Sigmoid colon (tissue), 7 donors: ENCODE results near the gene GAB2. TPM values are rescaled to one million over a fixed set of nuclear protein-coding genes. Genes with fewer than 3 reads are reported as not detected.

Source experiments
- DNase-seq: peaks from one replicate; pipeline ENCODE4 v3.0.0-alpha.2; 2019
- H3K27ac ChIP-seq, 4 donors: fragments of 200-600 bp; sonication (generic); one replicate each; pipeline ENCODE4 v1.5.1; 2016 to 2019; ENCODE audit warnings: mild to moderate bottlenecking in 1 of 4
- H3K27me3 ChIP-seq, 3 donors: fragments of 200-600 bp; sonication (generic); one replicate each; pipeline ENCODE4 v1.5.1; 2019; ENCODE audit warnings: mild to moderate bottlenecking in 1 of 3
- H3K36me3 ChIP-seq, 4 donors: fragments of 200-600 bp; sonication (generic); one replicate each; pipeline ENCODE4 v1.5.1; 2016 to 2019
- H3K4me1 ChIP-seq, 4 donors: fragments of 200-600 bp; sonication (generic); one replicate each; pipeline ENCODE4 v1.5.1; 2017 to 2019
- H3K4me3 ChIP-seq, 4 donors: fragments of 200-600 bp; sonication (generic); one replicate each; pipeline ENCODE4 v1.5.1; 2017 to 2019; ENCODE audit warnings: mild to moderate bottlenecking in 2 of 4, moderate library complexity in 1 of 4
- H3K9me3 ChIP-seq, 4 donors: fragments of 200-600 bp in 3 of 4; sonication (generic) in 3 of 4; one replicate each; pipeline versions ENCODE4 v1.5.1 to v1.6.1; 2013 to 2019
- CTCF ChIP-seq, 4 experiments: fragments of 450-650 bp in 3 of 4; fragments of 200-600 bp in 1 of 4; IDR thresholded peaks; one replicate each; pipeline ENCODE4 v1.5.1; 2016 to 2019; ENCODE audit warnings: antibody characterized with exemption in 4 of 4, mild to moderate bottlenecking in 3 of 4, moderate library complexity in 2 of 4
- EP300 ChIP-seq, 4 donors: sonication (generic); formaldehyde crosslinking; IDR thresholded peaks; one replicate each; pipeline ENCODE4 v1.6.1; 2017; ENCODE audit warnings: antibody characterized with exemption in 4 of 4
- POLR2A ChIP-seq, 2 donors: fragments of 450-650 bp; IDR thresholded peaks; one replicate each; pipeline ENCODE4 v1.6.1; 2016; ENCODE audit warnings: antibody characterized with exemption in 2 of 2, mild to moderate bottlenecking in 2 of 2, moderate library complexity in 2 of 2
- POLR2AphosphoS5 ChIP-seq, 4 donors: sonication (generic); formaldehyde crosslinking; IDR thresholded peaks; one replicate each; pipeline ENCODE4 v1.6.1; 2017; ENCODE audit warnings: antibody characterized with exemption in 4 of 4
- WGBS, 2 donors: extraction: QIAGEN DNeasy Blood & Tissue Kit; methylation state at CpG; one replicate each; pipeline ENCODE4 v1.1.7; 2013; 5-methylcytosine and 5-hydroxymethylcytosine counted together
- intact Hi-C: fragments of 100-400 bp; cut with DNase I; formaldehyde crosslinking; loops from one replicate; pipeline ENCODE4 v1.15.1; 2023
- polyA plus RNA-seq, 3 donors: library from polyadenylated mRNA; stranded (reverse); fragments of 200-250 nt; gene quantifications; one replicate each; pipeline ENCODE4 v1.2.3, GENCODE V29; 2013
- total RNA-seq, 4 donors: library from RNA; depleted of rRNA; stranded (reverse); fragments of >200 nt; gene quantifications; one replicate each; pipeline ENCODE4 v1.1.0, GENCODE V29; 2016
- donor health status: healthy with polysubstance abuse.
- donor health status: Bipolar disorder and iron deficiency.
- donor health status: healthy.

The GAB2 gene
- total and polyA plus RNA-seq, 7 donors, result 10.8 to 23.5 (median 13.6) TPM

GRCh38 chr11:78429209-78429608, 11.6 kb upstream of the GAB2 start:
- peaks cover 0 to 4% (median 0%) of the 10 kb centered on the region in 4 donors for H3K4me1 ChIP-seq
- H3K9me3 ChIP-seq, result no peaks in the 10 kb centered on the region
- H3K27me3 ChIP-seq, result no peaks in the 10 kb centered on the region
- no peak overlapping the region for H3K4me3 ChIP-seq
- no peak for TF ChIP-seq POLR2A (IDR thresholded peaks at IDR 0.05)
- no peak for DNase-seq
- no peaks in the 10 kb centered on the region for H3K36me3 ChIP-seq
- intact Hi-C loops, result no loop called here
- no peak overlapping the region for H3K27ac ChIP-seq

- Histone ChIP-seq H3K27ac (no peak overlapping the region), H3K9me3 (no peaks in the 10 kb centered on the region), H3K4me3 (no peak overlapping the region), H3K4me1 (peaks cover 0 to 4% (median 0%) of the 10 kb centered on the region in 4 donors), H3K27me3 (no peaks in the 10 kb centered on the region), H3K36me3 (no peaks in the 10 kb centered on the region)
- intact Hi-C loops, result no loop called here
- no peak for DNase-seq
- TF ChIP-seq POLR2A (IDR thresholded peaks at IDR 0.05), result no peak
- TF ChIP-seq CTCF (IDR thresholded peaks at IDR 0.05), result no peak
- TF ChIP-seq EP300 (IDR thresholded peaks at IDR 0.05), result no peak
- no peak for TF ChIP-seq POLR2AphosphoS5 (IDR thresholded peaks at IDR 0.05)
- WGBS, 2 donors, result 21 to 64% methylated on average over 3 of the region's 3 CpGs
Measured at GRCh38 chr11:78428773-78429172, 11.2 kb upstream of the GAB2 start.

GRCh38 chr11:78428266-78428636, 10.6 kb upstream of the GAB2 start:
- TF ChIP-seq POLR2A (IDR thresholded peaks at IDR 0.05) (no peak), EP300 (IDR thresholded peaks at IDR 0.05) (no peak), POLR2AphosphoS5 (IDR thresholded peaks at IDR 0.05) (no peak), CTCF (IDR thresholded peaks at IDR 0.05) (no peak)
- Histone ChIP-seq H3K27ac (no peak overlapping the region), H3K4me1 (peaks cover 0 to 4% (median 0%) of the 10 kb centered on the region in 4 donors), H3K27me3 (no peaks in the 10 kb centered on the region), H3K36me3 (no peaks in the 10 kb centered on the region), H3K9me3 (no peaks in the 10 kb centered on the region), H3K4me3 (no peak overlapping the region)
- intact Hi-C loops, result no loop called here
- DNase-seq, result no peak

- no peak for DNase-seq
- peaks cover 0 to 4% (median 0%) of the 10 kb centered on the region in 4 donors for H3K4me1 ChIP-seq
- no peaks in the 10 kb centered on the region for H3K36me3 ChIP-seq
- H3K27ac ChIP-seq, result no peak overlapping the region
- whole genome bisulfite sequencing, 2 donors, result 58 to 83% methylated on average over 11 of the region's 11 CpGs
- intact Hi-C loops, result no loop called here
- TF ChIP-seq POLR2A (IDR thresholded peaks at IDR 0.05) (no peak), CTCF (IDR thresholded peaks at IDR 0.05) (no peak), POLR2AphosphoS5 (IDR thresholded peaks at IDR 0.05) (no peak), EP300 (IDR thresholded peaks at IDR 0.05) (no peak)
- no peaks in the 10 kb centered on the region for H3K9me3 ChIP-seq
- no peaks in the 10 kb centered on the region for H3K27me3 ChIP-seq
- no peak overlapping the region for H3K4me3 ChIP-seq
Measured at GRCh38 chr11:78427615-78428265, 10.1 kb upstream of the GAB2 start.

GRCh38 chr11:78426845-78427244, 9.2 kb upstream of the GAB2 start:
- Histone ChIP-seq H3K27ac (no peak overlapping the region), H3K4me3 (no peak overlapping the region), H3K36me3 (no peaks in the 10 kb centered on the region), H3K27me3 (no peaks in the 10 kb centered on the region), H3K9me3 (no peaks in the 10 kb centered on the region), H3K4me1 (peaks cover 0 to 4% (median 0%) of the 10 kb centered on the region in 4 donors)
- DNase-seq, result no peak
- 78 to 89% methylated on average over 1 of the region's 1 CpG for WGBS, 2 donors
- intact Hi-C loops, result no loop called here
- TF ChIP-seq POLR2AphosphoS5 (IDR thresholded peaks at IDR 0.05) (no peak), POLR2A (IDR thresholded peaks at IDR 0.05) (no peak), EP300 (IDR thresholded peaks at IDR 0.05) (no peak), CTCF (IDR thresholded peaks at IDR 0.05) (no peak)
